Osteocyte (in vitro differentiated cells): Measurements from ENCODE around the gene ELF2. TPM values are rescaled to one million over a fixed set of nuclear protein-coding genes. Genes with fewer than 3 reads are reported as not detected.

ENCODE experiments used
- DNase-seq: peaks from one replicate; pipeline ENCODE4 v3.0.0; 2021; ENCODE audit warnings: mixed read lengths; ENCODE audit not compliant: unreplicated experiment; ENCODE audit errors: extremely low spot score
- H3K27ac Mint-ChIP-seq: one replicate; pipeline ENCODE4 v1.8.0; 2021; ENCODE audit warnings: mild to moderate bottlenecking, mixed read lengths; ENCODE audit not compliant: unreplicated experiment
- H3K27me3 Mint-ChIP-seq: one replicate; pipeline ENCODE4 v1.8.0; 2021; ENCODE audit warnings: mixed read lengths; ENCODE audit not compliant: unreplicated experiment
- H3K36me3 Mint-ChIP-seq: one replicate; pipeline ENCODE4 v1.8.0; 2021; ENCODE audit warnings: mixed read lengths; ENCODE audit not compliant: unreplicated experiment
- H3K4me1 Mint-ChIP-seq: one replicate; pipeline ENCODE4 v1.8.0; 2021; ENCODE audit warnings: mixed read lengths; ENCODE audit not compliant: unreplicated experiment
- H3K4me3 Mint-ChIP-seq: one replicate; pipeline ENCODE4 v1.8.0; 2021; ENCODE audit warnings: mild to moderate bottlenecking, moderate library complexity, mixed read lengths; ENCODE audit not compliant: unreplicated experiment
- H3K9me3 Mint-ChIP-seq: one replicate; pipeline ENCODE4 v1.8.0; 2021; ENCODE audit warnings: mixed read lengths; ENCODE audit not compliant: unreplicated experiment
- total RNA-seq: library from RNA; stranded (reverse); gene quantifications from 2 replicates; pipeline ENCODE4 v1.2.1, GENCODE V29; 2021
- TF ChIP-seq, protein P1 (sequence below): fragments of 200-600 bp; sonication (generic); IDR thresholded peaks from 2 replicates; pipeline ENCODE4 v1.5.0; 2021; ENCODE audit warnings: antibody characterized with exemption, mild to moderate bottlenecking, moderate library complexity

Gene ELF2
- total RNA-seq, 1 donor from 2014 or later = 47.6 TPM

DNA sequence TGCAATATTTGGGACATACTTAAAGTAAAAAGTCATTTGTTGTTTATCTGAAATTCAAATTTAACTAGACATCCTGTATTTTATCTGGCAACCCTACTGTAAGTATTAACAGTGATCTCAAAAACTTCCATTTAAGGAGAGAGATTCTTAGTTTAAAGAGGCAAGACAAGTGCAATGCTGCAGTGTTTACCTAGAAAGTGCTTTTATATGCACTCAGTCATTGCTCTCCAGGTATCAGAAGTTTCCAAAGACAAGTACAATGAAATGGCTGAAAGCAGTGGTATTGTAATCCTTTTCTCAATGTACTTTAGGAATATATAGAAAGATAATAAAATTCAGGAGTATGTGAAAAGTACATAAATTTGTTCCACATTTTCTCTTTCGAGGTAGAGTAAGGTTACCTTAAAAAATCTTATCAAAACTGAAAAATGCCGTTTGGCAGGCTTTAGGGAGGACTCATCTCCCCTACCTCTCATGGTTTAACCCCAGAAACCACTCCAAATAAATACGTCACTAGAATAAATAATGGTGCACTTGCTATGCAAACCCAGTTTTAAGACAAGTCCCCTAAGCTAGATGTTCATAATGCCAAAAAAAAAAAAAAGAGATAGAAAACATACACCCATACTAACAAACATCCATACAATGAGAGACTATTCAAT is 45.7 kb downstream of the ELF2 start:
- Mint-ChIP-seq H3K9me3 (no peaks in the 10 kb centered on the region), H3K4me3 (no peak overlapping the region), H3K36me3 (peaks cover 23% of the 10 kb centered on the region), H3K4me1 (no peaks in the 10 kb centered on the region), H3K27me3 (no peaks in the 10 kb centered on the region), H3K27ac (no peak overlapping the region)
- TF ChIP-seq, protein P1, sequence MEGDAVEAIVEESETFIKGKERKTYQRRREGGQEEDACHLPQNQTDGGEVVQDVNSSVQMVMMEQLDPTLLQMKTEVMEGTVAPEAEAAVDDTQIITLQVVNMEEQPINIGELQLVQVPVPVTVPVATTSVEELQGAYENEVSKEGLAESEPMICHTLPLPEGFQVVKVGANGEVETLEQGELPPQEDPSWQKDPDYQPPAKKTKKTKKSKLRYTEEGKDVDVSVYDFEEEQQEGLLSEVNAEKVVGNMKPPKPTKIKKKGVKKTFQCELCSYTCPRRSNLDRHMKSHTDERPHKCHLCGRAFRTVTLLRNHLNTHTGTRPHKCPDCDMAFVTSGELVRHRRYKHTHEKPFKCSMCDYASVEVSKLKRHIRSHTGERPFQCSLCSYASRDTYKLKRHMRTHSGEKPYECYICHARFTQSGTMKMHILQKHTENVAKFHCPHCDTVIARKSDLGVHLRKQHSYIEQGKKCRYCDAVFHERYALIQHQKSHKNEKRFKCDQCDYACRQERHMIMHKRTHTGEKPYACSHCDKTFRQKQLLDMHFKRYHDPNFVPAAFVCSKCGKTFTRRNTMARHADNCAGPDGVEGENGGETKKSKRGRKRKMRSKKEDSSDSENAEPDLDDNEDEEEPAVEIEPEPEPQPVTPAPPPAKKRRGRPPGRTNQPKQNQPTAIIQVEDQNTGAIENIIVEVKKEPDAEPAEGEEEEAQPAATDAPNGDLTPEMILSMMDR = no peak
- no peak for DNase-seq

DNA sequence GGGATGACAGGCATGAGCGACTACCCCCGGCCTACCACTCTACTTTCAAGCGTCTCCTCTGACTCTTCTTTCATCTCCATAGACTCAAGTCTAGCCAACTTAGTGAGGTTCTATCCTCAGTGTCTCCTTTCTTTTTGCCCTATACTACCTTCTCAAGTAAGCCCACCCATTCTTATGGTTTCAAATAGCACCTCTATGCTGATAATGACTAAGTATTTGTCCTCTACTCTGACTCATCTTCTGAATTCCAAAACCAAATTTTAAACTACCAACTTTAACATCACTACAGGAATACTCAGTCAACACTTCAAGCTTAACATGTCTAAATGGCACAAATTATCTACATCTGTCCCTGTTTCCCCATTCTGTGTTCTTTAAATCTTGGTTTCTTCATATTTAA is 47.8 kb downstream of the ELF2 start:
- no peak for DNase-seq
- TF ChIP-seq, protein P1 = no peak
- no peak overlapping the region for H3K4me3 Mint-ChIP-seq
- peaks cover 19% of the 10 kb centered on the region for H3K36me3 Mint-ChIP-seq
- H3K9me3 Mint-ChIP-seq = no peaks in the 10 kb centered on the region
- no peak overlapping the region for H3K27ac Mint-ChIP-seq
- no peaks in the 10 kb centered on the region for H3K4me1 Mint-ChIP-seq
- H3K27me3 Mint-ChIP-seq = no peaks in the 10 kb centered on the region

DNA sequence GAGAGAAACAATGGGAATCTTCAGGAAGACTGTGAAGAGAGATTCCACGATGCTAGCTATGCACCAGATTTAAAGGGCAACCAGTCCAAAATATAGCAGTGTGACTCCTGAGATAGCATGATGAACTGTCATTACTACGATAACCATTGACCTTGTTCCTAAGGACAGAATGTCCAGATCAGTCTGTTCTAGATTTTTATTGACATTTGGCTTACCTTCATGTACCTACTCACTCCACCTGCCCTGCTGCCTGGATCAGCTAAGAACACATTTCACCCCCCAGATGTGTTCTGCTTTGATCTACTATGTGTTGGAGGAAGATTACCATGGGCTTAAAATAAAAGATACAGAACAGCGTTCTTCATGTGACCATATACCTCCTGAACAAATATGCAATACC is 50.1 kb downstream of the ELF2 start:
- TF ChIP-seq, protein P1 = no peak
- DNase-seq = no peak
- Mint-ChIP-seq H3K36me3 (peaks cover 20% of the 10 kb centered on the region), H3K27me3 (no peaks in the 10 kb centered on the region), H3K27ac (no peak overlapping the region), H3K9me3 (no peaks in the 10 kb centered on the region), H3K4me1 (no peaks in the 10 kb centered on the region), H3K4me3 (no peak overlapping the region)

DNA sequence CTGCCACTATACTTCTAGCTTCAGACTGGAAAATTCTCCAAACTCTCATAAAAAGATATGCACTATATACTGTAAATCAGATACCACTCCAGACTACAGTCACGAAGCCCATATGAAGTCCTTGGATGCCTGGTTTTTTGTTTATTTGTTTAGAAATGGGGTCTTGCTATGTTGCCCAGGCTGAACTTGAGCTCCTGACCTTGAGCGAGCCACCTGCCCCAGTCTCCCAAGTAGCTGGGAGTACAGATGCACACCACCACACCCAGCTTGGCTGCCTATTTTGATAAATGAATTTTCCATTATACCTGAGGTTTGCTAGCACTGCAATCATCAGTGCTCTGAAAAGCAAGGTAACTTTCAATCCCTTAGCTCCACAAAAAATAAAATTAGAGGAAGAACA is 53.1 kb downstream of the ELF2 start:
- TF ChIP-seq, protein P1 = no peak
- DNase-seq = no peak
- Mint-ChIP-seq H3K27ac (no peak overlapping the region), H3K27me3 (no peaks in the 10 kb centered on the region), H3K36me3 (peaks cover 22% of the 10 kb centered on the region), H3K4me1 (no peaks in the 10 kb centered on the region), H3K9me3 (no peaks in the 10 kb centered on the region), H3K4me3 (no peak overlapping the region)

DNA sequence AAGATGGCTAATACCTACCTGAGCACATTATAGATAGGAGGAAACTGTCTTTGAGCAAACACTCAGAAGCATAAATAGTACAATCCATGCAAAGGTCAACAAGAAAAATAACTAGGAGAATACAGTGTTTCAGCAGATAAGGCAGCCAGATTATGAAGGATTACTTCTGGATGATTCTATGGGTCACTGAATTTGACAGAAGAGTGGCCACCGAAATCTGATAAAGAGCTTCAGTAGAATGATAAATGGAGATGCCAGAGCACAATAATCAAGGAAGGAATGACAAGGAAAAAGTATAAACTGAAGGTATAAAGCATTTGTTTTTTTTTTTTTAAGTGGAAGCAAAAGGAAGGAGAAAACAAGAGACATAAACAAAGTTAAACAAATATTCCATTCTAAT is 58.7 kb downstream of the ELF2 start:
- TF ChIP-seq, protein P1 = no peak
- Mint-ChIP-seq H3K4me1 (no peaks in the 10 kb centered on the region), H3K4me3 (no peak overlapping the region), H3K36me3 (peaks cover 16% of the 10 kb centered on the region), H3K27ac (no peak overlapping the region), H3K9me3 (no peaks in the 10 kb centered on the region), H3K27me3 (no peaks in the 10 kb centered on the region)
- no peak for DNase-seq
